ENCODE measurements around the gene FOXP1.

Gene FOXP1

GRCh38 chr3:71062037-71062932 is 521.2 kb downstream of the FOXP1 start:
- in situ Hi-C loops (cut with HindIII; ENCODE audit: low pct_ligation_motif_present, low sequenced_read_pairs), result loop anchor here (25.0 kb wide), 1 partner anchor 525 kb away; no protein-coding TSS in a partner anchor
- peak overlapping the region; percentile 73 for H3K4me3 ChIP-seq (ENCODE audit: low read depth, low read length)
- TF ChIP-seq CTCF (IDR thresholded peaks at IDR 0.05; ENCODE audit: low read depth, low read length, missing control alignments), result no peak
- H3K27me3 ChIP-seq (replicated peaks), result no peaks in the 10 kb centered on the region
- H3K36me3 ChIP-seq (replicated peaks), result no peaks in the 10 kb centered on the region
- no peak for DNase-seq
- peak overlapping the region; percentile 86 for H3K27ac ChIP-seq

GRCh38 chr3:71061581-71061980 is 521.9 kb downstream of the FOXP1 start:
- in situ Hi-C loops (cut with HindIII; ENCODE audit: low pct_ligation_motif_present, low sequenced_read_pairs), result loop anchor here (25.0 kb wide), 1 partner anchor 524 kb away; no protein-coding TSS in a partner anchor
- H3K27me3 ChIP-seq (replicated peaks), result no peaks in the 10 kb centered on the region
- no peak overlapping the region for H3K4me3 ChIP-seq (ENCODE audit: low read depth, low read length)
- no peaks in the 10 kb centered on the region for H3K36me3 ChIP-seq (replicated peaks)
- TF ChIP-seq CTCF (IDR thresholded peaks at IDR 0.05; ENCODE audit: low read depth, low read length, missing control alignments), result no peak
- peak overlapping the region; percentile 86 for H3K27ac ChIP-seq
- no peak for DNase-seq

GRCh38 chr3:71061037-71061436 is 522.5 kb downstream of the FOXP1 start:
- DNase-seq, result no peak
- H3K27ac ChIP-seq, result no peak overlapping the region
- in situ Hi-C loops (cut with HindIII; ENCODE audit: low pct_ligation_motif_present, low sequenced_read_pairs), result loop anchor here (25.0 kb wide), 1 partner anchor 524 kb away; no protein-coding TSS in a partner anchor
- H3K4me3 ChIP-seq (ENCODE audit: low read depth, low read length), result no peak overlapping the region
- no peak for TF ChIP-seq CTCF (IDR thresholded peaks at IDR 0.05; ENCODE audit: low read depth, low read length, missing control alignments)
- no peaks in the 10 kb centered on the region for H3K36me3 ChIP-seq (replicated peaks)
- H3K27me3 ChIP-seq (replicated peaks), result no peaks in the 10 kb centered on the region

DNA sequence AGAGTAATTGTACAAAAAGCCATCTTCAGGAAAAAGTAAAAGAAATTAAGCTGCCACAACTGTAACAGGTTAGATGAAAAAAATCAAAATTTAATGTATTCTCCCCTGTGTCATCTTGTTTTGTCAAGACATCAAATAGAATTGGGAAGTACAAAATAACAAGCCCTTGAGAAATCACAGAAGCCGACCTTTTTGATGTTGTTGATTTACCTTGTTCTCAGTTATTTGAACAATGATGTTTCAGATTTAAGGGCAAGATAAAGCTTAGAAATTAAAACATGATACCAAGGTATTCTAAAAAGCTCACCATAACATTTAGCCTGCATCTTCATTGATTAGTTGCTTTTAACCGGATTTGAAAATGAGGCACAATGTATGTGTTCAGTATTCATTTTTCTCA is 523.0 kb downstream of the FOXP1 start:
- no peak for TF ChIP-seq CTCF (IDR thresholded peaks at IDR 0.05; ENCODE audit: low read depth, low read length, missing control alignments)
- no peak for DNase-seq
- Histone ChIP-seq H3K27ac (no peak overlapping the region), H3K4me3 (ENCODE audit: low read depth, low read length) (no peak overlapping the region), H3K27me3 (replicated peaks) (no peaks in the 10 kb centered on the region), H3K36me3 (replicated peaks) (no peaks in the 10 kb centered on the region)
- in situ Hi-C loops (cut with HindIII; ENCODE audit: low pct_ligation_motif_present, low sequenced_read_pairs), result loop anchor here (25.0 kb wide), 1 partner anchor 523 kb away; no protein-coding TSS in a partner anchor

DNA sequence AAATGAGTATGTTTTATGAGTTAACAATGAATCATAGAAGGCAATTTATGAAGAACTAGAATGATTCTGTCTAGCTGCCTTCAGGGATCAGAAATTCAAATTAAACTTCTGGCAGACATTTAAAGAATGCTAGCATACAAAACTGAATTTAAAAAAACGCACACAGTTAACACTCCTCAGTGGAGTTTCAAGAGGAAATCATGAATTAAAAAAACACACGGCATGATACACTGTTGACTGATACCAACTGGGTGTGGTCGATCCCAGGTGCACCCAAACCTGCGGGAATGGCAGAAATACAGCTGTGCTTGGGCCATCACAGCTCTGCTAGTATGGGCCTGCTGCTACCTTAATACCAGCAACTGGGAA is 526.0 kb downstream of the FOXP1 start:
- in situ Hi-C loops (cut with HindIII; ENCODE audit: low pct_ligation_motif_present, low sequenced_read_pairs), result loop anchor here (25.0 kb wide), 1 partner anchor 520 kb away; no protein-coding TSS in a partner anchor
- H3K4me3 ChIP-seq (ENCODE audit: low read depth, low read length), result no peak overlapping the region
- DNase-seq, result no peak
- peak overlapping the region; percentile 45 for H3K27ac ChIP-seq
- no peaks in the 10 kb centered on the region for H3K27me3 ChIP-seq (replicated peaks)
- peaks cover 4% of the 10 kb centered on the region for H3K36me3 ChIP-seq (replicated peaks)
- TF ChIP-seq CTCF (IDR thresholded peaks at IDR 0.05; ENCODE audit: low read depth, low read length, missing control alignments), result no peak
